T-helper 1 cell treated with Interleukin-12 subunit alpha and Interleukin-12 subunit beta and Interleukin-4 antibody, amounts not matched to agents 30 ng/mL and 1 ng/mL, for 36 hours (primary cell): ENCODE results near the gene TRIP12. TPM values are rescaled to one million over a fixed set of nuclear protein-coding genes. Genes with fewer than 3 reads are reported as not detected.
"Not testable (repeated sequence)": the region's sequence is repeated elsewhere in the genome, so short reads cannot be mapped to it uniquely, and the experiment has no call there.

ENCODE experiments used
- intact Hi-C: fragments of 100-400 bp; cut with micrococcal nuclease; formaldehyde crosslinking; loops from one replicate; pipeline ENCODE4 v1.15.1; 2024
- total RNA-seq: library from RNA; stranded (reverse); gene quantifications from 2 replicates; pipeline ENCODE4 v1.2.3, GENCODE V29; 2022

TRIP12 gene
- 275 and 279 TPM in 2 replicates for total RNA-seq

- intact Hi-C loops: loop anchor here (1.0 to 10.0 kb wide), 14 partner anchors 70 to 1863 kb away; partner anchors contain the start of genes COPS7B, NCL, PDE6D and PSMD1
Measured at GRCh38 chr2:229921892-229922448, at the start of gene TRIP12. TRIP12 (minus strand) TSS chr2:229922009; CDS start chr2:229880079, 41,930 bp downstream.

DNA sequence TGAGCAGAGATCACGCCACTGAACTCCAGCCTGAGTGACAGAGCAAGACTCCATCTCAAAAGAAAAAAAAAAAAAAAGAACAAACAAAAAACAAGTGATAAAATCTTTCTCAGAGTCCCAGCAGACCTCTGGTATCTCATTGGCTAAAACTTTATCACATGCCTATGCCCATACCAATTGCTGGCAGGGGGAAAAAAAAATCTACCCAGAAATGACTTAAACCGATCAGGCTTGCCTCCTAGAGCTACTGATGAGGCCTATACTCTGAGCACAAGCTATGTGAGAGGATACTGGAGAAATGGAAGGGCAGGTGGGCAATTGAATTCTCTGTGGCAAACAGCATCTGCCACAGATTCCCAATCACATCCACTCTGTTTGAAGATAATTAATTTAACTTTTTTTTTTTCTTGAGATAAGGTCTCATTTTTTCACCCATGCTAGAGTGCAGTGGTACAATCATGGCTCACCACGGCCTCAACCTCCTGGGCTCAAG, 49.5 kb upstream of the TRIP12 start:
- intact Hi-C loops: no loop called here

- intact Hi-C loops: no loop called here
Measured at GRCh38 chr2:229970406-229970805, 48.6 kb upstream of the TRIP12 start.

DNA sequence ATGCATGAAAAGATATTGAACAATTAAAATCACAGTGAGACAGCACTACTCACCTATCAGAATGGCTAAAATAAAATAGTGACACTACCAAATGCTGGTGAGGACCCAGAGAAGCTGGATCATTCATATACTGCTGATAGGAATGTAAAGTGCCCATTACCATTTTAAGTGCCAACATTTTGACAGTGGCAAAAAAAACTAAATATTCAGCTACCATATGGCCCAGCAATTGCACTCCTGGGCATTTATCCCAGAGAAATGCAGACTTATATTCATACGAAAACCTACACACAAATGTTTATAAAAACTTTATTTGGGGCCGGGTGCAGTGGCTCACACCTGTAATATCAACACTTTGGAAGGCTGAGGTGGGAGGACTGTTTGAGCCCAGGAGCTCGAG, 48.1 kb upstream of the TRIP12 start:
- intact Hi-C loops: no loop called here

GRCh38 chr2:229963596-229963995, 41.8 kb upstream of the TRIP12 start:
- intact Hi-C loops: not testable (repeated sequence)

DNA sequence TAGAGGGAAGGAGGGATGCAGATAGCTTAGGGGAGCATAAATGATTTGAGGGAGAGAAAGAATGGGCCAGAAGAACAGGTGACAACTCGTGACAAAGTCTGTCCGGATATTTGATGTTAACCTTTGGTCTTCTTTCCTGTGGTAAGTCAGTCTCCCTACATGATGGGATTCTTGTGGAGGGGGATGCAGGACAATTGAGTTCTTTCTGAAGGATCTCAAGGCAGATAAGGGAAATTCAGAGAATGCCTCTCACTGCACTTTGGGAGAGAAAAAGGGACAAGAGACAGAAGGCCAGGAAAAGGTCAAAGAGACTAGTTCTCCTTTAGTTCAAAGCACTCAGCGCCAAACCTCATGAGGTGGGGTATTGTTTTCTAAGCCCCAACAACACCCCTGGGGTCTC, 34.7 kb upstream of the TRIP12 start:
- intact Hi-C loops: no loop called here

- intact Hi-C loops: no loop called here
Measured at GRCh38 chr2:229955663-229956062, 33.9 kb upstream of the TRIP12 start.

GRCh38 chr2:229952256-229952835, 30.5 kb upstream of the TRIP12 start:
- intact Hi-C loops: no loop called here

DNA sequence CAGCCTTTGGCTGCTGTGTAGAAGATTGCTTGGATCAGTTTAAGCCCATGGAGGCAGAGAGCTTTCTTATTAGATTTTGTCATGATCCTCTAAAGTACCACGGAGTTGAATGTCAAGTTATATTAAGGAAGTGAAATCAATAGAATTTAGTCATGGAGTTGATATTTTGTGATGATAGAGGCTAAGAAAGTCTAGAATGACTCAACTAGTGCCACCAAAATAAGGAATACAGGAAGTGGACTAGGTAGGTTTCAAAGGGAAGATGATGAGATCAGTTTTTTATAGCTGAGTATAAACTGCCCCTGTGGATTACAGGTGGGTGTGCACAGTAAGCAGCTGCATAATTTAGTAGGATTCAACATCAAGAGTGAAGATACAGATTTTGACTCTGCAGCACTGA, 25.7 kb upstream of the TRIP12 start:
- intact Hi-C loops: no loop called here

GRCh38 chr2:229945975-229946374, 24.2 kb upstream of the TRIP12 start:
- intact Hi-C loops: no loop called here

GRCh38 chr2:229943770-229944449, 22.1 kb upstream of the TRIP12 start:
- intact Hi-C loops: no loop called here

- intact Hi-C loops: no loop called here
Measured at GRCh38 chr2:229943171-229943570, 21.4 kb upstream of the TRIP12 start.

DNA sequence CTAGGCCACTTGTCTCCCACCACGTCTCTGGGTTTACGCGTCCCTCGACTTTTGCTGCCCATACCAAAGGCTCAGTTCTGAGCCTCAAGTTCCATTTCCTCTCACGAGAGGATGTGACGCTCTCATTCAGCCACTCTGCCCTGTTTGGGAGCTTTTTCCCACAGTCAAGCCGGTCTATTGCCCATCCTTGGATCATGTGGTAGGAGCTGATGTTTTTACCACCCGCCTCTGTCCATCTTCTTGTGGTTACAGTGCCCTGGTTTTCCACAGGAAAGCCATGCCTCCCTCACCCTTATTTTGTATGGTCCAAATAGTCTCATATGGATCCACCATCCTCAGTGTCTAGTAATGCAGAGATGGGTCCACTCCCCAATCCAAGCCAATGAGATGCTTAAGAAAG, 20.9 kb upstream of the TRIP12 start:
- intact Hi-C loops: no loop called here

GRCh38 chr2:229937537-229937936, 15.7 kb upstream of the TRIP12 start:
- intact Hi-C loops: no loop called here

- intact Hi-C loops: no loop called here
Measured at GRCh38 chr2:229931241-229931640, 9.4 kb upstream of the TRIP12 start.

GRCh38 chr2:229930656-229931055, 8.8 kb upstream of the TRIP12 start:
- intact Hi-C loops: no loop called here

DNA sequence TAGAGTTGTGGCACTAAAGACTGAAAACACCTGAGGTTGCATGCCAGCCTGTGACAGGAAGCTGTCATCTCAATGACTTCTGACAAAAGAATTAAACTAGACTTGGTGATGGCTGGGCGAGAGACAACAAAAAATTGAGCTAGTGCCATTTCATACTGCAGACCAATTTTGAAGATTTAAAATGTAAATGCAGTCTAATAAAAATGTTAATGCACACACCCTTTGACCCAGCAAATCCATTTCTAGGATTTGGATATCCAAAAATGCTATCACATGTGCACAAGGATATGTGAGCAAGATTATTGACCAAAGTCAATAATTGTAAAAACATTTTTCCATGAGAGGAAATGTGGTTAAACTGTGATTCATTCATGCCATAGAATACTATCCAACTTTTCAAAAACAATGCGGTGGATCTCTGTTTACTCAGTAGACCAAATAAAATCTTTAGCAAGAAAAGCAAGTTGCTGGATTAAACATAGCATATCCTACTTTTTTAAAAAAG, 6.1 kb upstream of the TRIP12 start:
- intact Hi-C loops: loop anchor here (10.0 kb wide), 2 partner anchors 237 to 1857 kb away; partner anchors contain the start of genes COPS7B and PDE6D

DNA sequence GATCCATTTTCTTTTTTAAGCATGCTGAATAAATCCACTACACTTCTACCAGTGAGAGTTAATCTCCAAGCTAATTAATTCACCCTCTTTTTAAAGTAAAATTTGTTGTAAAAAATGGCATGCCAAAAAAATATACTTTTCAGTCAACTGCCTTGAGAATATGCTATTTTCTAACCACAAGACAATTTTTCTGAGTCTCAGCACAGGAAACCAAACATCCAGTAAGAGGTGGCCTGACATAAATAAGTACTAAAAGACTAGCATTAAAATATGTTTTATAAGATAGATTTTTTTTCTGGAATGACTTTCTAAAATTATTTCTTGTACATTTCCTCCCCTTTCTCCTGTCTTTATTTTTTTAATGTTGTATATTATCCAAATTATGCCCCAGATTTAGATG, 3.4 kb upstream of the TRIP12 start:
- intact Hi-C loops: loop anchor here (10.0 kb wide), 2 partner anchors 240 to 1860 kb away; partner anchors contain the start of genes COPS7B and PDE6D

DNA sequence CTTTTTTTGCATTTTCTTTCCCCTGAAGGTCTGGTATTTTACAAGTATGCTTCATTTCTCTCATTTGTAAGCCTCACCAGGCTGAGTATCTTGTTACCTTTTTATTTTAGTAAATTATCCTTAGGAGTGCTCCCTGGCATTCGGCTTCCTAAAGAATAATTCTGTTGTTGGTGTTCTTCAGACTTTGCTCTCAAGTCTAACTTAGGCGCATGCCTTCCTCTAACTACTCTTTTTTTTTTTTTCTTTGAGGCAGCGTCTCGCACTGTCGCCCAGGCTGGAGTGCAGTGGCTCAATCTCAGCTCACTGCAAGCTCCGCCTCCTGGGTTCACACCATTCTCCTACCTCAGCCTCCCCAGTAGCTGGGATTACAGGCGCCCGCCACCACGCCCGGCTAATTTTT, 2.7 kb upstream of the TRIP12 start:
- intact Hi-C loops: loop anchor here (5.0 to 10.0 kb wide), 7 partner anchors 72 to 1860 kb away; partner anchors contain the start of genes COPS7B, PDE6D and SP100

GRCh38 chr2:229922449-229923386, 909 bp upstream of the TRIP12 start, which contains the start of gene FBXO36:
FBXO36 (plus strand) TSS chr2:229922503; CDS start chr2:229922514, 11 bp downstream.
- intact Hi-C loops: loop anchor here (1.0 to 10.0 kb wide), 12 partner anchors 70 to 1862 kb away; partner anchors contain the start of genes COPS7B, NCL, PDE6D and PSMD1
